K562 (cell line): ENCODE data around the gene IL7R. TPM values are rescaled to one million over a fixed set of nuclear protein-coding genes. Genes with fewer than 3 reads are reported as not detected.

Experiments
- BRF2 ChIP-seq: IDR thresholded peaks from 3 replicates; pipeline ENCODE4 v1.6.1; 2011; ENCODE audit warnings: borderline replicate concordance, mild to moderate bottlenecking; ENCODE audit not compliant: insufficient read length, insufficient read depth
- FOXK1 ChIP-seq: sonication (generic); formaldehyde crosslinking; IDR thresholded peaks from 2 replicates; pipeline ENCODE4 v1.8.0; 2022; ENCODE audit warnings: missing genetic modification reagents, mild to moderate bottlenecking, borderline replicate concordance
- MGA ChIP-seq: fragments of 450-650 bp; IDR thresholded peaks from 2 replicates; pipeline ENCODE4 v1.6.1; 2016; ENCODE audit warnings: mild to moderate bottlenecking, moderate library complexity
- ZNF318 ChIP-seq, 2 experiments: fragments of 450-650 bp; IDR thresholded peaks; 2 replicates each; pipeline ENCODE4 v1.6.1; 2016; ENCODE audit warnings: mild to moderate bottlenecking in 2 of 2, borderline replicate concordance in 1 of 2, low read depth in 1 of 2, moderate library complexity in 1 of 2
- ZNF444 ChIP-seq: fragments of 250-450 bp; sonication (Bioruptor Pico); IDR thresholded peaks from 2 replicates; pipeline ENCODE4 v1.4.0; 2020; ENCODE audit warnings: mild to moderate bottlenecking, moderate library complexity
- ZNF699 ChIP-seq: fragments of 250-450 bp; sonication (Bioruptor Pico); IDR thresholded peaks from 2 replicates; pipeline ENCODE4 v1.8.0; 2021; ENCODE audit warnings: mild to moderate bottlenecking, moderate library complexity; ENCODE audit not compliant: insufficient replicate concordance
- polyA plus RNA-seq, 8 experiments: library from polyadenylated mRNA; depleted of rRNA in 4 of 8; stranded (reverse) in 5 of 8; unstranded in 3 of 8; fragments of >200 nt; fragmentation: Nextera tagmentation in 2 of 8; fragmentation: Illumina TruSeq in 1 of 8; extraction: Ambion mirVana in 2 of 8; extraction: Trizol in 1 of 8; gene quantifications; 2 replicates each; pipeline versions ENCODE4 v1.2.1 to v1.2.3, GENCODE V29; 2011 to 2014; ENCODE audit warnings: inconsistent platforms in 1 of 8, missing spikeins in 1 of 8
- total RNA-seq, 7 experiments: library from RNA; depleted of rRNA in 6 of 7; stranded (reverse); fragments of >200 nt in 6 of 7; fragmentation: Illumina TruSeq in 2 of 7; extraction: Trizol in 2 of 7; gene quantifications; 2 replicates each; pipeline versions ENCODE4 v1.2.1 to v1.2.3, GENCODE V29; 2011 to 2021; ENCODE audit warnings: low replicate concordance in 1 of 7

IL7R gene
- total and polyA plus RNA-seq, 9 of the 15 experiments (the other 6 are each of a cell fraction or from before 2014, with no cell fraction given), result 0.04 to 0.98 (median 0.09) TPM; not detected in 3

GRCh38 chr5:35822511-35822910 is 34.2 kb upstream of the IL7R start (continued):
- TF ChIP-seq ZNF318 (IDR thresholded peaks at IDR 0.05; ENCODE audit: borderline replicate concordance in 1 of 2, low read depth in 1 of 2) (no peak), ZNF699 (CRISPR knock-in tag) (no peak), BRF2 (no peak), FOXK1 (CRISPR knock-in tag) (no peak), MGA (no peak), ZNF444 (CRISPR knock-in tag) (no peak)
- TF ChIP-seq, all 486 proteins: peak for 0
